ENCODE data around the gene RPS2. TPM values are rescaled to one million over a fixed set of nuclear protein-coding genes. Genes with fewer than 3 reads are reported as not detected.
"Not testable (repeated sequence)": the region's sequence is repeated elsewhere in the genome, so short reads cannot be mapped to it uniquely, and the experiment has no call there.

Gene RPS2
- 1,490 TPM for total RNA-seq
- long read RNA-seq, transcript RPS2-201 (7 exons, 985 nt), result major isoform, 1,867 of 2,336 reads
- long read RNA-seq, partial matches to known transcripts, result 432 of 2,336 reads
- long read RNA-seq, other reads (novel, unspliced or antisense), result 35 of 2,336 reads

- peaks cover 27% of the 10 kb centered on the region for H3K36me3 ChIP-seq
Observed at GRCh38 chr16:1964506-1965395, at the start of gene RPS2. Gene RPS2, minus strand, starts transcription at chr16:1964826. Its CDS starts 201 bp downstream, at chr16:1964625.

GRCh38 chr16:2013527-2013926 lies 48.9 kb upstream of the RPS2 start:
- ATAC-seq (no peak), DNase-seq (no peak)
- Histone ChIP-seq H3K4me1 (peaks cover 11% of the 10 kb centered on the region), H3K36me3 (no peaks in the 10 kb centered on the region), H3K27me3 (peaks cover 4% of the 10 kb centered on the region), H3K27ac (no peak overlapping the region), H3K4me3 (no peak overlapping the region), H3K9me3 (no peaks in the 10 kb centered on the region)
- TF ChIP-seq CTCF (IDR thresholded peaks at IDR 0.05), result no peak
- intact Hi-C loops (cut with DNase I), result no loop called here

More at GRCh38 chr16:1964506-1965395, at the start of gene RPS2:
- peak within 1 kb of the TSS; percentile 75 for H3K4me3 ChIP-seq
- no peaks in the 10 kb centered on the region for H3K9me3 ChIP-seq
- TF ChIP-seq CTCF (IDR thresholded peaks at IDR 0.05), result no peak
- intact Hi-C loops (cut with DNase I), result no loop called here
- ATAC-seq, result peak; percentile 97
- peak; percentile 100 for DNase-seq
- peaks cover 24% of the 10 kb centered on the region for H3K4me1 ChIP-seq
- H3K27ac ChIP-seq, result peak within 1 kb of the TSS; percentile 98
- no peaks in the 10 kb centered on the region for H3K27me3 ChIP-seq

GRCh38 chr16:2011726-2012125 lies 47.1 kb upstream of the RPS2 start:
- H3K9me3 ChIP-seq; H3K36me3 ChIP-seq; ATAC-seq; intact Hi-C loops (cut with DNase I); H3K4me3 ChIP-seq; H3K27me3 ChIP-seq; DNase-seq; H3K27ac ChIP-seq: not testable (repeated sequence)
- H3K4me1 ChIP-seq, result peaks cover 29% of the 10 kb centered on the region

GRCh38 chr16:2009791-2010510 lies 45.3 kb upstream of the RPS2 start, which contains the start of gene ZNF598:
Gene ZNF598, minus strand, starts transcription at chr16:2009821.
- peak within 1 kb of the TSS; percentile 95 for H3K27ac ChIP-seq
- peak; percentile 93 for DNase-seq
- intact Hi-C loops (cut with DNase I), result no loop called here
- TF ChIP-seq CTCF (IDR thresholded peaks at IDR 0.05), result no peak
- H3K27me3 ChIP-seq, result no peaks in the 10 kb centered on the region
- peak within 1 kb of the TSS; percentile 84 for H3K4me3 ChIP-seq
- ATAC-seq, result peak; percentile 94
- no peaks in the 10 kb centered on the region for H3K9me3 ChIP-seq
- H3K4me1 ChIP-seq, result peaks cover 43% of the 10 kb centered on the region
- no peaks in the 10 kb centered on the region for H3K36me3 ChIP-seq

- Histone ChIP-seq H3K4me1 (peaks cover 50% of the 10 kb centered on the region), H3K27me3 (no peaks in the 10 kb centered on the region), H3K27ac (peak overlapping the region; percentile 95), H3K36me3 (no peaks in the 10 kb centered on the region), H3K9me3 (no peaks in the 10 kb centered on the region), H3K4me3 (peak overlapping the region; percentile 84)
- peak; percentile 0 for ATAC-seq
- no peak for TF ChIP-seq CTCF (IDR thresholded peaks at IDR 0.05)
- intact Hi-C loops (cut with DNase I), result no loop called here
- DNase-seq, result no peak
Observed at GRCh38 chr16:2009164-2009711, 44.6 kb upstream of the RPS2 start.

Data from upper lobe of right lung (tissue), 1 donor.